GM18508 (cell line): ENCODE measurements around the gene RNF135.
"Not testable (repeated sequence)": the region's sequence is repeated elsewhere in the genome, so short reads cannot be mapped to it uniquely, and the experiment has no call there.

Experiments used
- ATAC-seq: cut with Tn5 transposase; IDR thresholded peaks from one replicate; pipeline ENCODE4 v1.9.1; 2021; ENCODE audit warnings: moderate number of reproducible peaks; ENCODE audit not compliant: insufficient read depth, unreplicated experiment

Gene RNF135

GRCh38 chr17:30954046-30954830 lies 16.6 kb upstream of the RNF135 start:
- ATAC-seq = no peak

- ATAC-seq = no peak
Measured at GRCh38 chr17:30956764-30957374, 14.0 kb upstream of the RNF135 start.

- ATAC-seq = no peak
Measured at GRCh38 chr17:30957741-30958140, 13.1 kb upstream of the RNF135 start.

- no peak for ATAC-seq
Measured at GRCh38 chr17:30958187-30958586, 12.7 kb upstream of the RNF135 start.

GRCh38 chr17:30961209-30962188 lies 9.3 kb upstream of the RNF135 start:
- ATAC-seq = no peak

- ATAC-seq = not testable (repeated sequence)
Measured at GRCh38 chr17:30964312-30964711, 6.5 kb upstream of the RNF135 start.

- ATAC-seq = no peak
Measured at GRCh38 chr17:30964876-30965275, 6.0 kb upstream of the RNF135 start.

GRCh38 chr17:30965686-30966085 lies 5.2 kb upstream of the RNF135 start:
- ATAC-seq = no peak

- not testable (repeated sequence) for ATAC-seq
Measured at GRCh38 chr17:30967911-30968310, 2.9 kb upstream of the RNF135 start.

- no peak for ATAC-seq
Measured at GRCh38 chr17:30969989-30970830, 629 bp upstream of the RNF135 start.

GRCh38 chr17:30975042-30975820 lies 4.4 kb downstream of the RNF135 start:
- no peak for ATAC-seq

GRCh38 chr17:30979919-30980318 lies 9.1 kb downstream of the RNF135 start:
- not testable (repeated sequence) for ATAC-seq

- no peak for ATAC-seq
Measured at GRCh38 chr17:30981531-30982519, 11.0 kb downstream of the RNF135 start.

GRCh38 chr17:30982855-30983254 lies 12.0 kb downstream of the RNF135 start:
- ATAC-seq = no peak

- no peak for ATAC-seq
Measured at GRCh38 chr17:30990458-30990857, 19.6 kb downstream of the RNF135 start.

- ATAC-seq = no peak
Measured at GRCh38 chr17:30992551-30992950, 21.7 kb downstream of the RNF135 start.

GRCh38 chr17:30995347-30995746 lies 24.5 kb downstream of the RNF135 start:
- ATAC-seq = no peak

GRCh38 chr17:30996486-30996885 lies 25.6 kb downstream of the RNF135 start:
- no peak for ATAC-seq
